Activated T-helper 2 cell treated with anti-CD3 and anti-CD28 coated beads, Interferon-gamma antibody, Interleukin-2, Interleukin-4, amounts not matched to agents 10 μg/mL and 5 μg/mL and 100 μg/mL, durations not matched to agents 14 hours and 24 hours and 36 hours (primary cell): ENCODE data around the gene RPTN. TPM values are rescaled to one million over a fixed set of nuclear protein-coding genes. Genes with fewer than 3 reads are reported as not detected.

ENCODE experiments used
- DNase-seq: peaks from one replicate; pipeline ENCODE4 v3.0.0; 2021; ENCODE audit warnings: low spot score
- H3K27ac Mint-ChIP-seq: one replicate; pipeline ENCODE4 v1.8.0; 2021; ENCODE audit warnings: mixed read lengths
- H3K27me3 Mint-ChIP-seq: one replicate; pipeline ENCODE4 v1.8.0; 2021; ENCODE audit warnings: low read depth, mixed read lengths
- H3K36me3 Mint-ChIP-seq: one replicate; pipeline ENCODE4 v1.8.0; 2021; ENCODE audit warnings: low read depth, mixed read lengths
- H3K4me1 Mint-ChIP-seq: one replicate; pipeline ENCODE4 v1.8.0; 2021; ENCODE audit warnings: low read depth, mixed read lengths
- H3K4me3 Mint-ChIP-seq: one replicate; pipeline ENCODE4 v1.8.0; 2021; ENCODE audit warnings: low read depth, mild to moderate bottlenecking, moderate library complexity, mixed read lengths
- H3K9me3 Mint-ChIP-seq: one replicate; pipeline ENCODE4 v1.8.0; 2021; ENCODE audit warnings: mixed read lengths
- intact Hi-C: fragments of 100-400 bp; cut with micrococcal nuclease; formaldehyde crosslinking; loops from one replicate; pipeline ENCODE4 v1.15.1; 2023
- total RNA-seq: library from RNA; stranded (reverse); gene quantifications from 2 replicates; pipeline ENCODE4 v1.2.3, GENCODE V29; 2022

RPTN gene
- total RNA-seq, 1 donor from 2014 or later: not detected

DNA sequence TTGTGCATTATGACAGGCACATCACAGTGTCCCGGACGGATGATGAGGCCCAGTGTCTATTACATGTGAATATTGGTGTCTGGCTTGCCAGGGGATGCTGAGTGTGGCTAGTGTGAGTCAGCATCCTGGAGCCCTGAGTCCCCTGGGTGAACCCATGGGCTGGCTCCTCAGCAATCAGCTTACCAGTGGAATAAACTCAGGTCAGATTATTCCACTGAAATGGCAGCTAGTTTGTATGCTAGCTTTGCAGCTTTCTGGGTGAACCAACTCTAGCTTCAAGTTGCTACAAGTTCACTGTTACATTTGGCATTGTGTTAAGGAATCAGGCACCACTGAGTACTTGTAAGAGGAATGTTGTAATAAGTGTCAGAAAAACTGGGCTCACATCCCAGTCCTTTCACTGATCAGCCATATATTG lies 23.9 kb upstream of the RPTN start:
- Mint-ChIP-seq H3K9me3 (no peaks in the 10 kb centered on the region), H3K27me3 (peaks cover 32% of the 10 kb centered on the region), H3K4me1 (no peaks in the 10 kb centered on the region), H3K36me3 (no peaks in the 10 kb centered on the region), H3K27ac (no peak overlapping the region), H3K4me3 (no peak overlapping the region)
- DNase-seq: no peak
- intact Hi-C loops: loop anchor here (2.0 to 10.0 kb wide), 2 partner anchors 40 to 238 kb away; no protein-coding TSS in a partner anchor

DNA sequence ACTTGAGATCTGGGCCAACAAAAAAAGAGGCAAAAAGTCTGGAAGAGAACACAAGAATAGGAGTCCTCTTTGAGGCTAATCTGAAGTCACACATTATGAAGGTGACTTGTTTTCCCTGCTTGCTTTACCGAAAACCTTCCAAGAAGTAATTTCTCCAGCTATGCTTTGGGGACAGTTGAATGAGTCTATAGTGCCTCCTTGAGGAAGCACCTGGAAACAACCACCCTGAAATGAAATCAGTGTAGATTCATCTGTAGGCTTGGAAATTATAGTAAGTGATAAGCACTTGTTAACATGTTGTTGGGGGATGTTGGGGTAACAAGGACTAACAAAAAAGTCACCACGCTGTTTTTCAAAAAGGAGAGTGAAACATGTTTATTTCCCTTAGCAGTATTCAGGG lies 23.4 kb upstream of the RPTN start:
- DNase-seq: no peak
- no peak overlapping the region for H3K4me3 Mint-ChIP-seq
- H3K27ac Mint-ChIP-seq: no peak overlapping the region
- H3K27me3 Mint-ChIP-seq: peaks cover 32% of the 10 kb centered on the region
- H3K9me3 Mint-ChIP-seq: no peaks in the 10 kb centered on the region
- H3K4me1 Mint-ChIP-seq: no peaks in the 10 kb centered on the region
- no peaks in the 10 kb centered on the region for H3K36me3 Mint-ChIP-seq
- intact Hi-C loops: loop anchor here (2.0 to 10.0 kb wide), 2 partner anchors 40 to 238 kb away; no protein-coding TSS in a partner anchor

DNA sequence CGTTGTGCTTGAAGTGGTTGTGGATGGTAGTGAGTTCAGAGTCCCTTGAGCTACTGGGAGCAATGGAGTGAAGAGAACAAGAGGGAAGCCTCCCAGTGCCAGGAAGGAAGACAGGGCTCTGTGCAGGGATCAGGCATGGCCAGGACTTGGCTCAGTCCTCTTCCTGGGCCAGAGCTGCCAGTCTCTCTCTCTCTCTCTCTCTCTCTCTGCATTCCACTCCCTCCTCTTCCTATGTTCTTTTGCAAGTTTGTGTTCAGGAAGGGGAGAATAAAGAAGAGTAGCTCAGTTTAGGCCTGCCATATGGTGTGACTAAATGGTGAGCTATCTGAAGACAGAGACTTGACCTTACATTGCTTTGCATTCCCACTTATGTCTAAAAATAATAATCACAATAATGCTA lies 20.5 kb upstream of the RPTN start:
- Mint-ChIP-seq H3K4me1 (no peaks in the 10 kb centered on the region), H3K9me3 (no peaks in the 10 kb centered on the region), H3K4me3 (no peak overlapping the region), H3K36me3 (no peaks in the 10 kb centered on the region), H3K27ac (no peak overlapping the region), H3K27me3 (peaks cover 25% of the 10 kb centered on the region)
- intact Hi-C loops: no loop called here
- no peak for DNase-seq

DNA sequence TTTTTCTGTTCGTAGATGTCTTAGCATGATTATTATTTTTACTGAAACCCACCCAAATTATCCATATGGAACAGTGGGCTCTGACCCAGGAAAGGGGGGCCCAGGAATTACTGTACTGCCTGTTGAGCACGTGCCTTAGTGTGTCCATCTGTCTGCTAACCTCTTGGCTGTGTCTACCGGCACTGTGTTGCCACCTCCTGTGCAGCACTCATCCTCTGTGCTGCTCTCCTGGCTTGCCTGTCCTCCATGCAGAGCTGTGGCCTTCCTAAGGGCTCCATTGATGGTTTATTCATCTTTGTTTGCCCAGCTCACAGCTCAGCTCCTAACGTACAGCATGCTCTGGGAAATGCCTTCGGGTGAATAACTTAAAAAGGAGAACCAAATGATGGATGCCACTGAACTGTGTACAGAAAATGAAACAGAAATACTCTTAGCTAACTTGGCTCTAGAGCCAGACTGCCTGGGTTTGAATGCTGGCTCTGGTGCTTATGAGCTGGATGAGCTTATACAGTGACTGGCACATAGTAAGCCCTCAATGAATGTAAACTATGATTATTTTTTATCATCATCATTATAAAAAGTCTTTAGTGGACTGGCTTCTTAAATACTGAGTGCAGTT lies 11.4 kb upstream of the RPTN start:
- no peak for DNase-seq
- intact Hi-C loops: no loop called here
- no peaks in the 10 kb centered on the region for H3K9me3 Mint-ChIP-seq
- no peaks in the 10 kb centered on the region for H3K36me3 Mint-ChIP-seq
- H3K4me1 Mint-ChIP-seq: peaks cover 7% of the 10 kb centered on the region
- peaks cover 23% of the 10 kb centered on the region for H3K27me3 Mint-ChIP-seq
- H3K4me3 Mint-ChIP-seq: no peak overlapping the region
- H3K27ac Mint-ChIP-seq: no peak overlapping the region

DNA sequence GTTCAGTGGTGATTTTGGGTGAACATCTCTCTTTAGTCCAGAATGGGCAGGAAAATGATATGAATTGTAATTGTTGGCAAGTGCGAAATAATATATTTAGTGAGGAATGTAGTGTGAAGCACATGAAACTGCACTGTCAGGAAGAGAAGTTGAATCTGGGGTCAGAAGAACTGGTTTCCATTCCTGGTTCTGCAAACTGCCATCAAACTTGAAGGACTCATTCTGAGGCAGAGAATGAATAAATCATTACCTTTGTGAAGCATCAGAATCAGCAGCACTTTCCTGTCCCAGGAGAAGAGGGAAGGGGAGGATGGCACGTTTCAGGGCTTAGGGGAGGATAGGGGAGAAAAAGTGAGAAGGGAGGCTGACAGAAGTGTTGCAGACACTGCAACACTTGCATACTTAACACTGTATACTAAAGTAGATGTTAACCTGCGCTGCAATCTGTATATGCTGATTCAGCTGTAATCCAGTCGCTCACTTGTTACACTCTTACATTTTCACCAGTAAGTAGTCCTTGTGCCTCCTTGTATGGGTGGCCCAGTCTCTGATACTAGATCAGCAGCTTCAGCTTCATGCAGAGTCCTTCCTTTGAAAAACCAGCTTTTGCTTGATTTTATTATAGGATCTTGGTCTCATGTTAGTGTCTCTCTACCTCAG lies 10.5 kb upstream of the RPTN start:
- H3K4me1 Mint-ChIP-seq: peaks cover 7% of the 10 kb centered on the region

DNA sequence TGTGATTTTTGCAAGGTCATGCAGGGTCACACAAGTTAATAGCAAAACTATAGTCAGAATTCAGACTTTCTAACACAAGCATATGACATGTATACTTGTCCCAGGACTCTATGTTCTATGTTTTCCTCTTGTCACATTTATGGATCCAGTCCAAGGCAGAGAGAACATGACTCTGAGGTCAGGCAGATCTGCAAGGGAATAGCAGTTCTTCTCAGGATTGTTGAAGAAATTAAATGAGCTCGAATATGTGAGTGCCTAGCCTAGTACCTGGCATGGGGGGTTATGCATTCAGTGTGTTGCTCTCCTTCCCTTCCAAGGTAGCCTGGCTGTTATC lies 9.5 kb upstream of the RPTN start:
- intact Hi-C loops: no loop called here
- Mint-ChIP-seq H3K36me3 (no peaks in the 10 kb centered on the region), H3K9me3 (no peaks in the 10 kb centered on the region), H3K27ac (no peak overlapping the region), H3K4me3 (no peak overlapping the region), H3K4me1 (peaks cover 7% of the 10 kb centered on the region), H3K27me3 (peaks cover 20% of the 10 kb centered on the region)
- DNase-seq: no peak

More for the DNA sequence above, 10.5 kb upstream of the RPTN start:
- Mint-ChIP-seq H3K27me3 (peaks cover 17% of the 10 kb centered on the region), H3K4me3 (no peak overlapping the region), H3K36me3 (no peaks in the 10 kb centered on the region), H3K27ac (no peak overlapping the region), H3K9me3 (no peaks in the 10 kb centered on the region)
- intact Hi-C loops: no loop called here
- no peak for DNase-seq

DNA sequence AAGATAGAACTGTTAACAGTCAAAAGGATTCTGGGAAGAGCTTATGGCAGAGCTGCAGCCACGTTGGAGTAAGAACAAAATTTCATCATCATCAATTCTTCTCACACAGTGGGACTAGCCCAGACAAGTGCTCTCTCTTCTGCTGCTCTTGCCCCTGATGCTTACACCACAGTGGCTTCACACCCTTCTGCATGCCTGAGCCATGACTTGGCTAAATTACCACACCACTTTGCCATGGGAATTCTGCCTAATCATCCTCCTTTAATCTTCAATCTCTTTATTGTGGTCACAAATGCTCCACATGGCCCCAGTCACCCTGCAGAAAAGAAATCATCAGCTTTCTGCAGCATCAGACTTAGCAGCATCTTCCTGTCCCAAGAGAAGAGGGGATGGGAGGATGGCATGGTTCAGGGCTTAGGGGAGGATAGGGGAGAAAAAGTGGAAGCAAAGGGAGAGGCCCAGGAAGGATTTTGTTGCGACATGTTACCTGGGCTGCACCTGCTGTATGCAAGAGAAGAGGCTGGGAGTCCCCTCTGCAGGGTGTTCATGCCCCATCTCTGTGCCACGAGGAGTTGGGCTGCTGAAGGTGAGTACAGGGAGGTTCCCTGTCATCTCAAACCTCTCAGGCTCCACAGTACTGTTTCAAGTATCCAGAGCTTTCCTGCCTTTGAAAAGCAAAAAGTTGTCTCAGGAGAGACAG lies 9.0 kb upstream of the RPTN start:
- Mint-ChIP-seq H3K27me3 (peaks cover 22% of the 10 kb centered on the region), H3K27ac (no peak overlapping the region), H3K9me3 (no peaks in the 10 kb centered on the region), H3K4me1 (peaks cover 7% of the 10 kb centered on the region), H3K4me3 (no peak overlapping the region), H3K36me3 (no peaks in the 10 kb centered on the region)
- intact Hi-C loops: no loop called here
- DNase-seq: no peak

DNA sequence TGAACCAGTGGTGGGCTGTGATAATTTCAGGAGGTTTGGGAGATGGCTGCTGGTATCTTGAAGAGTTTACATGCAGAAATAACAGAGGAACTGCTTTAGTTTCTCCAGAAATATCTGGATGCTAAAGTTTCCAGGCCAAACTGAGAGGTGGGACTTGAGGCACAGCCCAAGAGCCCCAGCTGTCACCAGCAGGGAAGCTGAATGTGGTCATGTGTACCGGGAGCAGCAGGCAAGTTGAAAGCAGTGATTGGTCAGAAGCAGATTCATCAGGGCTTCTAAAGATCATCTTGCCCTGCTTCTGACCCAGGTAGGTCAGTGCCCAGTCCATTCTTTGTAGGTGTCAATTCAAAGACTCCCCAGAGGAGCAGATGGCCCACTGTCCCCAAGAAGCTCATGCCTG lies 7.9 kb upstream of the RPTN start:
- Mint-ChIP-seq H3K27ac (no peak overlapping the region), H3K9me3 (no peaks in the 10 kb centered on the region), H3K27me3 (peaks cover 27% of the 10 kb centered on the region), H3K36me3 (no peaks in the 10 kb centered on the region), H3K4me1 (peaks cover 7% of the 10 kb centered on the region), H3K4me3 (no peak overlapping the region)
- no peak for DNase-seq
- intact Hi-C loops: no loop called here

DNA sequence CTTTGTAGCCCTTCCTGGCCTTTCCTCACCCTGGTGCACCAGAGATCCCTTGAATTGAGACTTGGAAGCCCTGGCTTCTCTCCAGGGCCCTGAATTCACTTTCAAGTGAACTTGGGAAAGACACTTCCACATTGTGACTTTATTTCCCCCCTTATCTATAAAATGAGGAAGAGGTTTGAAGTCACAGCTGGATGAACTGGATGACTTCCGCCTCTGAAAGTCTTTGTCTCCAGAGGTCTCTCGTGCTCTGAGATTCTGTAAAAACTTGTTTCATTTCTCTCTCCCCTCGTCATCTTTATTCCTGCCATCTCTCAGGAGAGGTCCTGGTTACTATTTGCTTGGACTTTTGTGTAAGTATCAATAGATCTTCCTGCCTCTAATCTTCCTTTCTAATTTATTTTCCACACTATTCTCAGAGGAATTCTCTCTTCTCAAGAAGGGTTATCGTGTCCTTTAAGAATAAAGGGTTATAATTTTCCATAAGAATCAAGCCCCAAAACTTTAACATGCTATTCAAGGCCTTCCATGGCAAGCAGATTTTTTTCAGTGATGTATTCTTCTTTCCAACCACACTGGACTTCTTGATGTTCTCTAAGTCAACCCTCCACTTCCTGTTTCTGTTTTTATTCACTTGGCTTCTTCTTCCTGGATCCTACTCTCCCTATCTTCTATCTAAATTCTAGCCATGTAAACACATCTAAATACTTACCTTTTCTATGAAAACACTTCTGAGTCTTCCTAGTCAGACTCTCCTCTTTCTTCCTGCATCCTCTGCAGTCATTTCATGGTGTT lies 6.5 kb upstream of the RPTN start:
- intact Hi-C loops: no loop called here

DNA sequence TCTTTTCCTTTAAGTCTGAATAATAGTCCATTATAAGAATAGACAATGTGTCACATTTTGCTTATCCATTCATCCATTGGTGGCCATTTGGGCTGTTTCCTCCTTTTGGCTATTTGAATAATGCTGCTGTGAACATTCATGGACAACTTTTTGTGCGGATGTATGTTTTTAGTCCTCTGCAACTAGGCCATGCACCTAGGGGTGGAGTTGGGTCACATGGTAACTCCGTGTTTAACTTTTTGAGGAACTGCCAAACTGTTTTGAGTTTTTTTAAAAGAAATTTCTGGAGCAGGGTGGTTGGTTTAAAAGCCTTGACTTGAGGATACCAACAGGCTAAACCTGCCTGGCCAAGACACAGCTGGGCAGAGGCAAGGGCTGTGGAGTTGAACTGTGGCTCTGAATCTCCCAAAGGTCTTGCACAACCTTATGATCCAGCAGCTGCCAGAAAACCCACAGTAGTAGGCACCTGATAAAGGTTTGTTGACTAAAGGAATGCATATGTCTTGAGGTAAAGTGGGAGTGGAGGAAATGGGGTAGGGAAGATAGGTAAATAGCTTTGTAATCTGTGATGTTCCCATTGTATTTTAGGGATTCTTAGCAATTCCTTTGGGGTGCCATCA lies 5.6 kb upstream of the RPTN start:
- DNase-seq: no peak
- no peak overlapping the region for H3K27ac Mint-ChIP-seq
- intact Hi-C loops: no loop called here
- no peaks in the 10 kb centered on the region for H3K36me3 Mint-ChIP-seq
- H3K4me3 Mint-ChIP-seq: no peak overlapping the region
- H3K9me3 Mint-ChIP-seq: no peaks in the 10 kb centered on the region
- peaks cover 7% of the 10 kb centered on the region for H3K4me1 Mint-ChIP-seq
- peaks cover 40% of the 10 kb centered on the region for H3K27me3 Mint-ChIP-seq

More for the DNA sequence above, 6.5 kb upstream of the RPTN start:
- Mint-ChIP-seq H3K9me3 (no peaks in the 10 kb centered on the region), H3K27ac (peak overlapping the region; percentile 10), H3K4me3 (no peak overlapping the region), H3K36me3 (no peaks in the 10 kb centered on the region), H3K4me1 (peaks cover 7% of the 10 kb centered on the region), H3K27me3 (peaks cover 35% of the 10 kb centered on the region)
- no peak for DNase-seq

DNA sequence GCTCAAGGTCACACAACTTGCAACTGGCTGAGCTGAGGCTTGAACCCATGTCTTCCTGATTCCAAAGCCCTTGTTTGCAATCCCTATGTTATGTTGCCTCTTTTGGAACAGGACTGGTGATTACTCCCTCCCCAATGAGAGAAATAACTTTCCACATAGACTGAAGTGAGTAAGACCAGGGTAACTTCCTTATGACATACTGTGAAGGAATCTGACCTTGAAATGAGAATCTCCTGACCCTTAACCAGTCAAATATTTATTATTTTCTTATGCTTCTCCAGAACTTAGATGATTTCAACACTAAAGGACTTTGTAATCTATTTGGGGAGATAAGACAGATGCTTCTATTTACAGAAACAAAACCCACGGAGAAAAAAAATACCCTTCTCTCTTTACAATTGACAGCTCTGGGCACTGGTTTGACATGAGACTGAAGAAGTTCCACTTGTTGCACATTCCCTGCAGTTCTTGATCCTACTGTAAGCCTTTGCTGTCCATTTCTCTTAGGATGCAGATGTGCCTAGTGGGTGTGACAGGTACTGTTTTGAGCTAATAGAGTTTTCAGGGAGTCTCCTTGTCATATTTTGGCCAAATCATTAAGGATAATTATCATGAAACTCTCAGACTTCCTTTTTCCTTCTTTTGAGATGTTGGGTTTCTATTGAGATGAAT lies 3.9 kb upstream of the RPTN start:
- Mint-ChIP-seq H3K27ac (no peak overlapping the region), H3K27me3 (peaks cover 42% of the 10 kb centered on the region), H3K36me3 (no peaks in the 10 kb centered on the region), H3K9me3 (no peaks in the 10 kb centered on the region), H3K4me3 (no peak overlapping the region), H3K4me1 (peaks cover 7% of the 10 kb centered on the region)
- no peak for DNase-seq
- intact Hi-C loops: no loop called here

DNA sequence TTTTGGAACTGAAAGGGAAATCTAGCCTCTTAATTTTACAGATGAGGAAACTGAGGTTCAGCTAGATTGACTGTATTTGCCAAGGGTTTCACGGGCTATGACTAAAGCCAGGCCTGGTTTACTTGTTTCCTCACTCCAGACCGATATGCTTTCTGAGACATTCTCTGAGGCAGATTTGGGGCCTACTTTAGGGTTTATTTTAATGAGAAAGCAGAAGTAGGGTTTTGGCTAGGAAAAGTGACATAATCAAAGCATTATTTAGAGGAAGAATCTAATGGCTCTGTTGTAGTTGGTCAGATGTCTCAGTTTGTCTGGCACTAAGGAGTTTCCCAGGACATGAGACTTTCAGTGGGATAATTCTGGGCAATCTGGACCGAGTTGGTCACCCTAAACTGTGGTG lies 1.5 kb upstream of the RPTN start:
- Mint-ChIP-seq H3K36me3 (no peaks in the 10 kb centered on the region), H3K4me1 (peaks cover 2% of the 10 kb centered on the region), H3K27ac (no peak overlapping the region), H3K9me3 (no peaks in the 10 kb centered on the region), H3K27me3 (peaks cover 41% of the 10 kb centered on the region), H3K4me3 (no peak overlapping the region)
- intact Hi-C loops: no loop called here
- DNase-seq: no peak
